Effector memory CD8-positive, alpha-beta T cell (primary cell): ENCODE results near the gene FAM216A.
"Not testable (repeated sequence)": the region's sequence is repeated elsewhere in the genome, so short reads cannot be mapped to it uniquely, and the experiment has no call there.

ENCODE experiments used
- ATAC-seq: fragments of 150-1000 bp; cut with Tn5 transposase; replicated peaks from 2 replicates; pipeline ENCODE4 v1.10.0; 2021; ENCODE audit warnings: mild to moderate bottlenecking, moderate library complexity
- DNase-seq, 3 experiments: peaks; one replicate each; pipeline ENCODE4 v3.0.0; 2021
- H3K27ac Mint-ChIP-seq, 2 donors: one replicate each; pipeline ENCODE4 v1.8.0; 2022; ENCODE audit warnings: mild to moderate bottlenecking in 2 of 2, mixed read lengths in 2 of 2, moderate library complexity in 2 of 2
- H3K27me3 Mint-ChIP-seq, 2 donors: one replicate each; pipeline ENCODE4 v1.8.0; 2022; ENCODE audit warnings: mixed read lengths in 2 of 2
- H3K36me3 Mint-ChIP-seq: one replicate; pipeline ENCODE4 v1.8.0; 2022; ENCODE audit warnings: mild to moderate bottlenecking, moderate library complexity, mixed read lengths; ENCODE audit not compliant: insufficient read depth
- H3K4me1 Mint-ChIP-seq, 2 donors: one replicate each; pipeline ENCODE4 v1.8.0; 2022; ENCODE audit warnings: low read depth in 2 of 2, mixed read lengths in 2 of 2
- H3K4me3 Mint-ChIP-seq, 2 donors: one replicate each; pipeline ENCODE4 v1.8.0; 2022; ENCODE audit warnings: mild to moderate bottlenecking in 2 of 2, mixed read lengths in 2 of 2, moderate library complexity in 2 of 2
- H3K9me3 Mint-ChIP-seq, 2 donors: one replicate each; pipeline ENCODE4 v1.8.0; 2022; ENCODE audit warnings: mixed read lengths in 2 of 2

The FAM216A gene

DNA sequence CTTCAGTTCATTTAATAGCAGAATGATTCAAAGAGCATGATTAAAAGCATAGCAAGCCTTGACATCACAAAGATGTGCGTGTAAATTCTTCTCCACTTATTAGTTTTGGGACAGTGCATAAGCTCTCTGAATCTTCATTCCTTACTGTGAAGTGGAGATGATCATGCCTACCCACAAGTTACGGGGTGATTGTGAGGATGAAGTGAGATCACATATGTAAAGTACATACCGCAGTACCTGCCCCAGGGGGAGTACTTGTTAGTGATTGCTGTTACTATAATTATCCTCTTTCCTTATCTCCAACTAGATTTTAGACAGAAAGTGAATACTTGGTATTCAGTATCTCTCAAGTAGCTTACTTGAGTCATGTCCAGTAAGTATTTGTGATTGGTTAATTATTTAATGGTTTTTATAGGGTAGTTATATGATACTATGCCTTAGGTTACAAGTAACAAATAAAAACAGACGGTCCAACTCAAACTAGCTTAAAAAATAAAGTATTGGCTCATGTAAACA is 39.5 kb downstream of the FAM216A start:
- Mint-ChIP-seq H3K4me1 (no peaks in the 10 kb centered on the region), H3K4me3 (no peak overlapping the region), H3K27me3 (no peaks in the 10 kb centered on the region), H3K36me3 (no peaks in the 10 kb centered on the region), H3K27ac (no peak overlapping the region), H3K9me3 (no peaks in the 10 kb centered on the region)
- DNase-seq (no peak), ATAC-seq (no peak)

DNA sequence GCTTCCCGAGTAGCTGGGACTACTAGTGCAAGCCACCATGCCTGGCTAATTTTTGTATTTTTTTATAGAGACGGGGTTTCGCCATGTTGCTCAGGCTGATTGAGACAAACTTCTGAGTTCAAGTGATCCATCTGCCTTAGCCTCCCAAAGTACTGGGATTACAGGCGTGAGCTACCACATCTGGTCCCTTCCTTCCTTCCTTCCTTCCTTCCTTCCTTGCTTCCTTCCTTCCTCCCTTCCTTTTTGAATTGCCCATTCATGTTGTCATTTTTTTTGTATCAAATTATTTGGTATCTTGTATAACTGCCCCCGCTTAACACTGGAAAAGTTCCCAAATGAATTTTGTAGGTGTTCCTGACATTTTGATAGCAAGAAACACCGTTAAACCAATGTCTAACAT is 45.2 kb downstream of the FAM216A start:
- no peaks in the 10 kb centered on the region for H3K36me3 Mint-ChIP-seq

DNA sequence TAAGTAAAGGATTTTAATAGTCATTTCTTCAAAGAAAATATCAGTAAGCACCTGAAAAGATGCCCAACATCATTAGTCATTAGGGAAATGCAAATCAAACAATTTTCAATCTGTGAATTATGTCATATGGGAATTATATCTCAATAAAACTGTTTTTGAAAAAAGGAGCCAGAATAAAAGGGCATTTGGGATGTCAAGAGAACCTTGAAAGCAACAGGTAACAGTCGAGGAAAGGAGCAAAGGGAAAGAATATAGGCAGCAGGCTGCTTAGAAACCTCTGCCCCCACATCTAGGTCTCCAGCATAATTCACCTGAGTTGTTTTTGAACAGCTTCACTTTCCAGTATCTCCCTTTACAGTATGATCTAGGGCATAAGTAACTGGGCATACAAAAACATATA is 45.7 kb downstream of the FAM216A start:
- DNase-seq = no peak
- H3K9me3 Mint-ChIP-seq = no peaks in the 10 kb centered on the region
- H3K36me3 Mint-ChIP-seq = peaks cover 3% of the 10 kb centered on the region
- no peak overlapping the region for H3K4me3 Mint-ChIP-seq
- ATAC-seq = no peak
- no peak overlapping the region for H3K27ac Mint-ChIP-seq
- no peaks in the 10 kb centered on the region for H3K27me3 Mint-ChIP-seq
- no peaks in the 10 kb centered on the region for H3K4me1 Mint-ChIP-seq

More for the DNA sequence above, 45.2 kb downstream of the FAM216A start:
- no peak for ATAC-seq
- Mint-ChIP-seq H3K4me1 (no peaks in the 10 kb centered on the region), H3K9me3 (no peaks in the 10 kb centered on the region), H3K27ac (no peak overlapping the region), H3K4me3 (no peak overlapping the region), H3K27me3 (no peaks in the 10 kb centered on the region)
- DNase-seq = no peak

DNA sequence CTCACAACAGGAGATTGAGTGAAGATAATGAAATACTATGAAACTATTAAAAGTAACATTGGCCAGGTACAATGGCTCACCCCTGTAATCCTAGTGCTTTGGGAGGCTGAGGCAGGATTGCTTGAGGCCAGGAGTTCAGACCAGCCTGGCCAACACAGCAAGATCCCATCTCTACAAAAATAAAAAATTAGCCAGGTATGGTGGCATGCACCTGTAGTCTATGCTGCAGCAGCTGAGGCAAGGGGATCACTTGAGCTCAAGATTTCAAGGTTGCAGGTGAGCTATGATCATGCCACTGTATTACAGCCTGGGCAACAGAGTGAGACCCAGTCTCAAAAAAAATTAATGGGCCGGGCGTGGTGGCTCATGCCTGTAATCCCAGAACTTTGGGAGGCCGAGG is 48.4 kb downstream of the FAM216A start:
- Mint-ChIP-seq H3K9me3 (no peaks in the 10 kb centered on the region), H3K4me1 (no peaks in the 10 kb centered on the region), H3K27me3 (no peaks in the 10 kb centered on the region), H3K36me3 (peaks cover 3% of the 10 kb centered on the region), H3K27ac (no peak overlapping the region), H3K4me3 (no peak overlapping the region)
- ATAC-seq (no peak), DNase-seq (no peak)

DNA sequence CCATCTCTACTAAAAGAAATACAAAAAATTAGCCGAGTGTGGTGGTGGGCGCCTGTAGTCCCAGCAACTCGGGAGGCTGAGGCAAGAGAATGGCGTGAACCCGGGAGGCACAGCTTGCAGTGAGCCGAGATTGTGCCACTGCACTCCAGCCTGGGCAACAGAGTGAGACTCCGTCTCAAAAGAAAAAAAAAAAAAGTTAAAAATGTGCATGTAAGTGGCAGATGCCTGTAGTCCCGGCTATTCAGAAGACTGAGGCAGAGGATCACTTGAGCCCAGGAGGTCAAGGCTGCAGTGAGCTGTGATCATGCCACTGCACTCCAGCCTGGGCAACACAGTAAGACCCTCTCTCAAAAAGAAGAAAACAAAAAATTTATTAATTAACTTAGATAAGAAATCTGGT is 49.4 kb downstream of the FAM216A start:
- DNase-seq, H3K4me1 Mint-ChIP-seq: not testable (repeated sequence)

DNA sequence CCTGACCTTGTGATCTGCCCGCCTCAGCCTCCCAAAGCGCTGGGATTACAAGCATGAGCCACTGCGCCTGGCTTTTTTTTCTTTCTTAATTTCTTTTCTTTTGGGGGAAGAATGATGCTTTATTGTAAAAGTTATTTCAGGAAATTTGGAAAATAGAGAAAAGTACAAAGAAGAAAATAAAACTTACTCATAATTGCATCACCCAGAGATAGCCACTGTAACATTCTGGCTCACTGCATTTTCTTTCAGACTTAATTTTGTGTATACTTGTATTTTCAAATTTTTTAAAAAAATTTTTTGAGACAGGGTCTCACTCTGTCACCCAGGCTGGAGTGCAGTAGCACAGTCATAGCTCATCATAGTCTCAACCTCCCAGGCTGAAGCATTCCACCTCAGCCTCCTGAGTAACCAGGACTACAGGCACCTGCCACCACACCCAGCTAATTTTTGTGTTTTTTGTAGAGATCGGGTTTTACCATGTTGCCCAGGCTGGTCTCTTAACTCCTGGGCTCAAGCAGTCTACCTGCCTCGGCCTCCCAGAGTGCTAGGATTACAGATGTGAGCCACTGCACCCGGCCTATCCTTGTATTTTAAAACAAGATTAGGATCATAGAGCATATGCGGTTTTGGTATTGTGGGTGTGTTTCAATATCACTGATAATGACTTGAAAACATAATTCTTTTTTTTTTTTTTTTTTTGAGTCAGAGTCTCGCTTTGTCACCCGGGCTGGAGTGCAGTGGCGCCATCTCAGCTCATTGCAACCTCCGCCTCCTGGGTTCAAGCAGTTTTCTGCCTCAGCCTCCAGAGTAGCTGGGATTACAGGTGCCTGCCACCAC is 52.4 kb downstream of the FAM216A start:
- DNase-seq, H3K4me1 Mint-ChIP-seq, H3K27me3 Mint-ChIP-seq, H3K27ac Mint-ChIP-seq, H3K4me3 Mint-ChIP-seq, H3K9me3 Mint-ChIP-seq, ATAC-seq, H3K36me3 Mint-ChIP-seq: not testable (repeated sequence)

More for the DNA sequence above, 49.4 kb downstream of the FAM216A start:
- not testable (repeated sequence) for H3K36me3 Mint-ChIP-seq, H3K9me3 Mint-ChIP-seq, H3K27me3 Mint-ChIP-seq, H3K27ac Mint-ChIP-seq, H3K4me3 Mint-ChIP-seq, ATAC-seq

DNA sequence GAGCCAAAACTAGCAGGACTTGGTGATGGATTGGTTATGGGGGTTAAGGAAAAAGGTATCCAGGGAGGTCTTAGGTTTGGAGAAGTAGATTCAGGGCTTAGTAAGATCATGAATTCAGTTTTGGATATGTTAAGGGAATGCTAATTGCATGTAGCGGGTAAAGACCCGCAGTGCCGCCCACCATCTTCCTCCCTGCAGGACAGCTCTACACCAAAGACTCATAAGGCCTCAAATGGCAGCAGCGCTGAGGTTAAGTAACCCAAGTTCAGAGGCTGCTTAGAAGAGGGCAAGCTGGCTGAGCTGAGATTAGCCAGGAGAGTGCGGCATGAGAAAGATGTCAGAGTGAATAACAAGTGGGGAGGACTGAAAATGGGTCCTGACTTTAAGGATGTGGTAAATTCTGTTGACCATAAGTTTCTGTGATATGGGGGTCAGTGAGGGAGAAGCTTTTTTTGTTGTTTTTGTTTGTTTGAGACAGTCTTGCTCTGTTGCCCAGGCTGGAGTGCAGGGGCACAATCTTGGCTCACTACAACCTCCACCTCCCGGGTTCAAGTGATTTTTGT is 59.7 kb downstream of the FAM216A start:
- Mint-ChIP-seq H3K27me3 (no peaks in the 10 kb centered on the region), H3K36me3 (peaks cover 12% of the 10 kb centered on the region), H3K9me3 (no peaks in the 10 kb centered on the region), H3K4me1 (peaks cover 0 to 4% of the 10 kb centered on the region in 2 donors), H3K4me3 (no peak overlapping the region), H3K27ac (no peak overlapping the region)
- ATAC-seq (no peak), DNase-seq (no peak)

DNA sequence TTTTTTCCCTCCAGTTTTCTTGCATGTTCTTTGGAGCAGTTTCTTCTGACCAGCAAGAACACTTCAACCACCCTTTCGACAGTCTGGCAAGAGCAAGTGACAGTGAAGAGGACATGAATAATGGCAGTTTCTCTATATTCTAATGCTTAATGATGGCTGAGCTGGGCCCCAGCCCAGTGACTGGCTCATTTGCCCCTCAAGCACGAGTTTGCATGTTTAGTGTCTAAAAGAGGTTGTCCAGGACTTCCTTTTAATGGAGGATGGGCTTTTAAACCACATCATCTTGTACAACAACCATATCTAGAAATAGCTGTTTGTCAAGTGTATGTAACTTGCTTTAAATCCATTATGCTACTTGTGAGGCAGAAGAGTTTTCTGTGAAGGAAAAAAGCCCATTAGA is 61.9 kb downstream of the FAM216A start:
- peaks cover 0 to 9% of the 10 kb centered on the region in 2 donors for H3K4me1 Mint-ChIP-seq
- H3K27ac Mint-ChIP-seq = peak overlapping the region in 1 of 2 donors; percentile 57
- H3K27me3 Mint-ChIP-seq = no peaks in the 10 kb centered on the region
- H3K4me3 Mint-ChIP-seq = no peak overlapping the region
- ATAC-seq (no peak), DNase-seq (no peak)
- no peaks in the 10 kb centered on the region for H3K9me3 Mint-ChIP-seq
- peaks cover 21% of the 10 kb centered on the region for H3K36me3 Mint-ChIP-seq

DNA sequence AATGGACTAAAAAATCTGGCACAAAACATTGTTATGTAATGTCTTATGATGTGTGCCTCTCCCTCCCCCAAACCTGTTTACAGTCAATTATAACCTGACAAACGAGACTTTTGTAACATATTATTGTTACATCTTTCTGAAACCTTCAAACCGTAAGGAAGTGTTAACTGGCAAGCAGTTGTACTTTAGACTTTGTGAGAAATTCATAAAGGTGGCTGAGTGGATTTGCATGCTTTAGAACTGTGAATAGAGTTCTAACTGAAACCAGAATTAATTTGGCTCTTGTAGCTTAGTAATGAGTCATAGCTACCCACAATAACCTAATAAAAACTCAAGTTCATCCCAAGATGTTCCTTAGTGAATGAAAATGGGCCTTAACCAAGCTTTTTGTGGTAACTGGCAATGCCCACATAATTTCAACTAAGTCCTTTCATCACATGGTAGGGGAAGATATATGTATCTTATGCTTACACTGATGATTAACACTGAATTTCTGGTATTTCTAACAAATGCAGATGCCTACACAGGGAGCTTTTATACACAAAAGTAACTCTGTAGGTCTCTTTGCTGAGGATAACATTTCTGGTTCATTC is 63.2 kb downstream of the FAM216A start:
- no peak overlapping the region for H3K4me3 Mint-ChIP-seq
- H3K9me3 Mint-ChIP-seq = no peaks in the 10 kb centered on the region
- peaks cover 32% of the 10 kb centered on the region for H3K36me3 Mint-ChIP-seq
- no peak for DNase-seq
- H3K27ac Mint-ChIP-seq = peak overlapping the region in 1 of 2 donors; percentile 38
- no peak for ATAC-seq
- peaks cover 0 to 9% of the 10 kb centered on the region in 2 donors for H3K4me1 Mint-ChIP-seq
- no peaks in the 10 kb centered on the region for H3K27me3 Mint-ChIP-seq

DNA sequence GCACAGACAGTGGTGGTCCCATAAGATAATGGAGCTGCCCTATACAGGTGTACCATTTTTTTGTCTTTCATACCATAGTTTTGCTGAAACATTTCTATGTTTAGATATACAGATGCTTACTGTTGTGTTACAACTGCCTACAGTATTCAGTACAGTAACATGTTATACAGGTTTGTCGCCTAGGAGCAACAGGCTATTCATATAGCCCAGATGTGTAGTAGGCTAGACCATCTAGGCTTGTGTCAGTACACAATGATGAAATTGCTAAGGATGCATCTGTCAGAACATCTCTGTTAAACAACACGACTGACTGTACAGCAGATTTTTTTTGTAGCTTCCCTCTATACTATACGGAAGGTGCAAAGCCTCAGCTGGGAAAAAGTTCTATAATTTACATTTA is 64.0 kb downstream of the FAM216A start:
- H3K4me3 Mint-ChIP-seq = no peak overlapping the region
- H3K9me3 Mint-ChIP-seq = no peaks in the 10 kb centered on the region
- peaks cover 40% of the 10 kb centered on the region for H3K36me3 Mint-ChIP-seq
- H3K27me3 Mint-ChIP-seq = no peaks in the 10 kb centered on the region
- H3K27ac Mint-ChIP-seq = no peak overlapping the region
- ATAC-seq (no peak), DNase-seq (no peak)
- peaks cover 0 to 9% of the 10 kb centered on the region in 2 donors for H3K4me1 Mint-ChIP-seq

DNA sequence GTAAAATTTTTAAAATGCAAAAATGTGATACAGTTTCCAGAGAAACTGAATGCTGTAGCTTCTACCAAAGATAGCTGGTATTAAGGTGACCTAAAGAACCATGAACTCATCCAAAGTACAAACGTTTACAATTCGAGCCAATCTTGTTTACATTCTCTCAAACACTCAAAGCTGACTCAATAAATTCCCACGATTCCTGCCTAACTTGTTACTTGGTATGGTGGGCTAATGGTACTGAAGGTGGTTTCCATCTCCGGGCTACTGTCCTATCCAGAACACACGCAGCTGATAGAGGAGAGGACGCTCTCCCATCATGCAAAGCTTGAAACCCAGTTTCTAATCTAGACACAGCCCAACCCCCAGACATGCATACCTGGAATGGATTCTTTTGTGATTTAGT is 65.0 kb downstream of the FAM216A start:
- no peak overlapping the region for H3K4me3 Mint-ChIP-seq
- H3K27ac Mint-ChIP-seq = no peak overlapping the region
- DNase-seq (no peak), ATAC-seq (no peak)
- no peaks in the 10 kb centered on the region for H3K9me3 Mint-ChIP-seq
- peaks cover 0 to 9% of the 10 kb centered on the region in 2 donors for H3K4me1 Mint-ChIP-seq
- H3K36me3 Mint-ChIP-seq = peaks cover 50% of the 10 kb centered on the region
- no peaks in the 10 kb centered on the region for H3K27me3 Mint-ChIP-seq

DNA sequence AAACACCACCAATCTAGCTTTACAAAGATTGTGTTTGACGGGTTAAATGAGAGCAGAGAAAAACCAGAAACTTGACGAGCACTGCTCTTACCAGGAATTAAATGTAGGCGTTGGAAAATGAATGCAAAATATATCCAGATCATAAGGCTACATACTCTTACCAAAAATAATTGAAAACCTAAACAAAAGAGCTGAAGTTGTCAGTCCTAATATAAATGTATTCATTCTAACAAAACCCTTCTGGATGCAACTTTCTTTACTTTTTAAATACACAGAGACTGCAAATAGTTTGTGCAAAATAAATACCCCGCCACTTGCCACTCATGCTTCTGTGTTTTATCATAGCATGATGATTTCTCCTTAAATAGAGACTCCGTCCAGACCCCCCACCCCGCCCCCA is 66.2 kb downstream of the FAM216A start:
- no peak for DNase-seq
- peaks cover 61% of the 10 kb centered on the region for H3K36me3 Mint-ChIP-seq
- peaks cover 0 to 9% of the 10 kb centered on the region in 2 donors for H3K4me1 Mint-ChIP-seq

DNA sequence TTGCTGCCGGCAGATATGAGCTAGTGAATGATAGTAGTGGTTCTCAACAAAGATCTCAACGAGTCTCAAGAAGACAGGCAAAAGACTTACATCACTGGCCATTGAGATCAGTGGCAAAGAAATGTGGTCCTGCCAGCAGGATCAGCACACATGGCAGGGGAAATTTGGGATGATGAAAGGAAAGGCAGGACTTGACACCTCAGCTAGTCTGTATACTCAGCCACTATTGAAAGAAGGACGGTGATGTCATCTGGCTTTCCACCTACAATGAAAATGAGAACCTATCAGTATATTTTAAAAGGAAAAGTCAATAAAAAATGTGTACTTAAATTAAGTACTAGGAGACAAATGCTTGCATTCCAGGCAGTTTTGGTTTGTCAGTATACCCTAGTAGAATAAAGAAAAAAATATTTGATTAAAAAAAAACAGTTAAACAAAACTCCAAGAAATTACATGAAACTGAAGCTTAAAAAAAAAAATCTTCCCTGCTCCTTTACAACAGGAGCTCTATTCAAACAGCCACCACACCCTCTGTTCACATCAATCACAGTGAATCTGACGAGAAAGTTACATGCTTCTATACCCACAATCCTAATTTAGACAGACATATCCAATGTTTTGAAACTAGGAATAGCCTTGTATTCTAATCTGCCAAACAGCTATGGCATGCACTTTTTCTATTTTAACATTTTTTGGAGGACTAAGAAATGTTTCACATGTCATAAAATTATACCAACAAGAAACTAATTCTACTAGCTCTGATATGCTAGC is 68.4 kb downstream of the FAM216A start:
- Mint-ChIP-seq H3K9me3 (no peaks in the 10 kb centered on the region), H3K36me3 (peaks cover 62% of the 10 kb centered on the region), H3K27ac (peak overlapping the region in 1 of 2 donors; percentile 54), H3K27me3 (no peaks in the 10 kb centered on the region), H3K4me1 (peaks cover 0 to 9% of the 10 kb centered on the region in 2 donors), H3K4me3 (no peak overlapping the region)
- no peak for DNase-seq
- no peak for ATAC-seq

More for the DNA sequence above, 66.2 kb downstream of the FAM216A start:
- Mint-ChIP-seq H3K27me3 (no peaks in the 10 kb centered on the region), H3K9me3 (no peaks in the 10 kb centered on the region), H3K4me3 (no peak overlapping the region), H3K27ac (no peak overlapping the region)
- no peak for ATAC-seq
